Stimulated activated CD4-positive, alpha-beta T cell treated with anti-CD3 and anti-CD28 coated beads, Interleukin-4, amount 100 ng/mL, for 48 hours (primary cell): ENCODE results near the gene HTR7.

ENCODE experiments used
- DNase-seq, 2 donors: peaks; one replicate each; pipeline ENCODE4 v3.0.0-alpha.2; 2020; ENCODE audit warnings: low read depth in 2 of 2

Gene HTR7

DNA sequence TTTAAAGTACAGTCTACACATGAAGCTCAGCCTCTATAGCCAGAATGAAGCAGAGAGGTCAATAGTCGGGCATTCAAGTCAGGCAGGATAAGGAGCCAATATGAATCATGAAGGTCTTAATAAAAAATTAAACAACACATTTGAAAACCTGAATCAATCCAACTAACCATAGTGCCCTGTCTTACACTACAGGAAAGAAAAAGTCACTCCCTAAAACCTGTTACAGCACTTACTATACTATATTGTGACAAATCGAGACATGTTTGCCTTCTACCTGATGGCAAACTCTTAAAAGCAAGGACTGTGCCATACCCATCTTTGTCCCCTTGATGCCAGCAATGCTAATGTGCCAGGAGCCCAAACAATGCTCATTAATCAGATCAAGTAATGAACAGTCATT lies 117.6 kb downstream of the HTR7 start:
- DNase-seq, result no peak

DNA sequence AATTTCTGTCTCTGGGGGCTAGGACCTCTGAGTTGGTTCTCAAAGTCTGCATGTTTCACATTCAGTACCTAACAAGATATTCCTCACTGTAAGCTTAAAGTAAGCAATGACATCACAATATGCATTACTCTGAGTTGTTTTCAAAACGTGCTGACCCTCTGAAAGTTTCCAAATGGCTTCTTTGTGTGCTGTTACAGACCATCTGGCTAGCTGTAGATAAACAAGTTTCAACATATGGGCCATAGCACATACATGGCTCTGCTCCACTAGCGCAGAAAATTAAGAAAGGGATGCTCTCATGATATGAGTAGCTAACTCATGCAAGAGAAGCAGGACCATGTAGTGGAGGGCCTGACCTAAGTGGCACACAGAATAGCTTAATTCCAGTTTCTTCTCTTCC lies 119.0 kb downstream of the HTR7 start:
- no peak for DNase-seq

DNA sequence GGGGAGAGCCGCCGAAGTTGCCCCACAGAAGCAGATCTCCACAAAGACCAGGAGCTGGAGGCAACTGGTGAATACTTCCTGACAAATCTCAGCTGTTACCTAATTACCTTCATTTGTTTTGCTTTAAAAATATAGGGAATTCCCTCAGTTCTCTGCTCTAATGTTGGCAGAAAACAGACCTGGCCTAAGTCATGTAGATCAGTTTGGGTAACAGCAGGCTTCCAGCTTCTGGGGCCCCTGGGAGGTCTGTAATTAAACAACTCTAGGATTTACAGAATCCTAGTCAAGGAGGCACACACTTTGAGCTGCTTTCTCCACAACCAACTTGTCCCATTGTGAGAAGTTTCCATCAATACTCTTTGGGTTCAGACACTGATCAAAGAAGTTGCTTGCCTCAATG lies 123.4 kb downstream of the HTR7 start:
- no peak for DNase-seq

DNA sequence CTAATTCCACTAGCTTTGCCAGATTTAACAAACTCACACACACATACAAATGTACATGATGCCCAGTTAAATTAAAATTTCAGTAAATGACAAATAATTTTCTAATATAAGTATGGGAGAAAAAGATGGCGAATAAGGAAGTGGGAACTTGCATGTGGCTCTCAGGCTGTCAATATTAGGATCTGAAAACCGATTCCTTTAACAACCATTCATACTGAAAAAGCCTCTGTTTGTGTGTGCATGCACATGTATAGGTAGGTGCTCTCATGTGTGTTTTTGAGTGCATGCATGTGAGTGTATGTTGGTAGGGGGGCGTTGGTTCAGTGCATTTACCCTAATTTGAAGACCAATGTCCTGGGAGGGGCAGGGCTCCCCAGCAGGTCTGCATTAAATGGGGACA lies 125.3 kb downstream of the HTR7 start:
- no peak for DNase-seq

DNA sequence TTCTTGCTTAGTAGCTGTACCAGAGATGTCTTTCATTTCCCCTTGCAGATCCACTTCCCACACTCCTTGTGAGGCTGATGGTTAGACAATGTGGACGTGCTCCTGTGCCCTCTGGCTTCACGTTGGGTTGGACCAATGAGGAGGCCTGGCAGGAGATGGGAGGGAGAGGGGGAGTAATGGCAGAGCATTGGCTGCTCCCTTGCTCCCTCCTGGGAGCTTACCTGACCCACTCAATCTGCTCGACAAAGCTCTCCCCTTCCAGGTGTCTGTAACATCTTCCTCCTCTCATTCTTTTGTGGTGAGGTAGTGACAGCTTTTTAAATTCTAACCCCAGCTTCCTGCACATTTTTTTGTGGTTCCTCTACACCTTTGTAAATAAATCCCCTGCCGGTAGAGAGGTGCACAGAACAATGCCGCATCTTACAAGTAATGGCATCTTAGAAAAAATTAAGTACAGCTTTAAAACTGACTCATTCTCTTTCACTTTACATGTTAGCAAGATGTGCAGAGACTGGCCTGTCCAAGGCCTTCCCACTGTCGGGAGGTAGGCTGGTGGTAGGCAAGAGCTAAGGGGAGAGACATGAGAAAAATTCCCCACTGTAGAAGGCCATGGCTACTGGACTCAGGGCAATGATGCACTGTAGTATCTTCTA lies 134.3 kb downstream of the HTR7 start:
- DNase-seq, result no peak

DNA sequence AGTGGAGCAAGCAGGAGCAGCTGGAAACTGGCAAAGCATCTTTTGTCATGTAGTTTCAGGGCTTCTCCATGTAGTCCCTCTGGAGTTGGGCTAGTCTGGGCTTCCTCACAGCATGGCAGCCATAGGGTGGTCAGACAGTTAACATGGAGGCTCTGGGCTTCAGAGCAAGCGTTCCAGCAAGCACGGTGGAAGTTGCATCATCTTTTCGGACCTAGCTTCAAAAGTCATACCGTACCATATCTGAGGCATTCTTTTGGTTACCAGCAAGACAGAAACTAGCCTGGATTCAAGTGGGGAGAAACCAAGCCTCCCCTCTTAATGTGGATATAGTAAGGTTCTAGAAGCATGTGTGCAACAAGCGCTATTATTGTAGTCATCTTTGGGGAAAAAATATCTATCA lies 135.0 kb downstream of the HTR7 start:
- no peak for DNase-seq

DNA sequence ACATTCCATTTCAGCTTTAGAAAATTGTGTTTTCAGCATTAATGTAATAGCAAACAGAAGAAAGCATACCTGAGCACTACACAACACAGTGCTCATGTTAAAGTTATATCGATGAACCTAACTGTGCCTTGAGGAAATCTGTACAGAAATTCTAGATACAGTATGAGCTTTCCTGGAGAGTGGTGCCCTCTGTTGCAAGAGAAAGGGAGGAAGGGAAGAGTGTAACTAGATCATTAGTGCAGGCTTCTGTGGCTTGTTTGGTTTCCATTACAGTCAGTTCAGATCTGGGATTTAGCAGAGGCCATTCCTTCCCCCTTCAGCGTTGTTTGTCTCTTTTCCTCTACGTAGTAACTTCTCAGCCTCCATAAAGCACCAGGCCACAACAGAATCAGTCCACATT lies 139.7 kb downstream of the HTR7 start:
- DNase-seq, result no peak

DNA sequence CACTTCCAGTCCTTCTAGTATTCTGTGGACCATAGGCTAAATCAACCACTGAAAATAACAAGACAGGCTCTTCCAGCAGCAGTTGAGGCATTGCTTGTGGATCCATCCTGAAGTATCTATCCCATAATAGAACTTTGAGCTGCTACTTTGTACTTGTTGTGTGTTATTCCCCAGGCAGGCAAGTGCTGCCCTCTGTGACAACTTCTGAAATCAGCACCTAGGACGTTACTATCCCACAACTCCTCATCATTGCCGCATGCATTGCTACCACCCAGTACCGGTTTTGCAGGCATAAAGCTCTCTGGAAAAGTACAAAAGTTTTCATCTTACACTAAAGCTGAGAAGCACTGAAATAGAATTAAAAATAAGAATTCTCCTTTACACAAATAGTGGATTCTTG lies 145.3 kb downstream of the HTR7 start:
- no peak for DNase-seq

DNA sequence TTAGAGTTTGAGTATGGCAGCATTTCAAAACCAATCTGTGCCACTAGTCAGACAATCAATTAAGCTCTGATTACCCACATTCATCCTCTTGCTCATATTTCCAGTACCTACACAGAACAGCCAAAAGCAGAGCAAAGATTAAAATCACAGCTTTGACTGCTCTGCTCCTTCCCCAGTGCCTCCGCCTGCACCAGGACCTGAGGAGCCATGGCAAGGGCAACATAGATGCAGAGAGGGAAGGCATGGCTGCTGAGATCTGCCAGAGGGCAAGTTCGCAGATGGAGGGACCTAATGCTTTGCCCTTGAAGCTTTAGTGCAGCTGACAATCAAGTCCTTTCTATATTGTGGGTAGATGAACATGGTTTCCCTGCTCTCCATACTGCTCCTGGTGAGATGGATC lies 148.1 kb downstream of the HTR7 start:
- no peak for DNase-seq

DNA sequence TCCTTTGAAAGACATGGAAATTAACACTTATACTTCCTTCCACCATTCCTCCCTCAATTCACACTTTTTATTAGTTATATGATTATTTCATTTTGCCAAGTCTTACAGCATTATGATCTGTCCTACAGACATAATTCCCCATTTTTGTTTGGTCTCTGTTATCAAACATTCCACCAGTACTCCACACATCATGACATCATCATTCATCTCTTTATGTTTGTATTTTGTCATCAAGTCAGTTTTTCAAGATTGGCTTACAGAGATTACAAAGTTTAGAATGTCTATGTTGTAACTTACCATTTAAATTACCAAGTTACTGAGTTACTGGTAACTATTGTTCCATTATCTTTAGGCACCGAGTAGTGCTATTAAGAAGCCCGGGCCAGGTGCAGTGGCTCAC lies 150.2 kb downstream of the HTR7 start:
- no peak for DNase-seq

DNA sequence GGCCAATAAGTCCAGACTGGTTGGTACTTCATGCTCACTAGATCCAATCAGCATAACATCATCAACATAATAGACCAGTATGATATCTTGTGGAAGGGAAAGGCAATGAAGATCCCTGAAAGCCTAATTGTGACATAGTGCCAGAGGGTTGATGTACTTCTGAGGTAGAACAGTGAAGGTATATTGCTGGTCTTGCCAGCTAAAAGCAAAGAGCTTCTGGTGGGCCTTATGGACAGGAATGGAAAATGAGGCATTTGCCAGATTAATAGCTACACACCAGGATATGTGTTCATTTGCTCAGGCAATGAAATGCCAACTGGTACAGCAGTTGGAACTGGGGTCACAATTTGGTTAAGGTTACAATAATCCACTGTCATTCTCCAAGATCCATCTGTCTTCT lies 156.4 kb downstream of the HTR7 start:
- DNase-seq, result no peak

DNA sequence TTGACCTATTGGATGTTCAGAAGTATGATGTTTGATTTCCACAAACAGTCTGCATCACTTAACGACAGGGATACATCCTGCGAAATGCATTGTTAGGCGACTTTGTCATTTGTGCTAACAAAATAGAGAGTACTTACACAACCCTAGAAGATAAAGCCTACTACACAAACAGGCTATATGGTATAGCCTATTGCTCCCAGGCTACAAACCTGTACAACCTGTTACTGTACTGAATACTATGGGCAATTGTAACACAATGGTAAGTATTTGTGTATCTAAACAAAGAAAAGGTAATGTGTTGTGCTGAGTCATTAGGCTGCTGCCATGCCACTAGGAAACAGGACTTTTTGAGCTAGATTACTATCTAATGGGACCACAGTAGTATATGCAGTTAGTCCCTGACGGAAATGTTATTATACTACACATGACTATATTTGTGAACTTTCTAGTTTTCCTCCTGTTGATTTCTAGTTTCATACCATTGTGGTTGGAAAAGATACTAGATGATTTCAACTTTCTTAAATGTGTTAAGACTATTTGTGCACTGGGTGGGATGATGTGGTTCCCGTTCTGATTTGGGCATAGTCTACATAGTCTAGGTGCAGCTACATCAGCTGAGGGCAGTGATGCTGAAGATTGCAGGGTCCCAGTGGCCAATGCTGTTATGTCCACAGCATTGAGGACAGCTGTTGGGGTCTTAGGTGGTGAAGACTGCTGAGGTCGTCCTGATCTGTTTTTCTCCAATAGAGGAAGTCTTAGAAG lies 161.7 kb downstream of the HTR7 start:
- no peak for DNase-seq
